Epithelial cell of esophagus (primary cell): ENCODE measurements around the gene CARD11.
A peak's percentile ranks its signal among the peaks of the same experiment; 100 is the strongest.

Experiments used
- DNase-seq: peaks from one replicate; pipeline ENCODE4 v3.0.0; 2010; ENCODE audit warnings: low read depth
- H3K4me3 ChIP-seq: 2 replicates; pipeline ENCODE4 v1.5.1; 2011; ENCODE audit warnings: mild to moderate bottlenecking, low read length, control low read depth
- TF ChIP-seq, protein P1 (sequence below): IDR thresholded peaks from 2 replicates; pipeline ENCODE4 v1.5.1; 2011; ENCODE audit warnings: low read depth, mild to moderate bottlenecking, low read length, control low read depth, inconsistent platforms; ENCODE audit not compliant: insufficient read depth; ENCODE audit errors: missing control alignments

CARD11 gene

DNA sequence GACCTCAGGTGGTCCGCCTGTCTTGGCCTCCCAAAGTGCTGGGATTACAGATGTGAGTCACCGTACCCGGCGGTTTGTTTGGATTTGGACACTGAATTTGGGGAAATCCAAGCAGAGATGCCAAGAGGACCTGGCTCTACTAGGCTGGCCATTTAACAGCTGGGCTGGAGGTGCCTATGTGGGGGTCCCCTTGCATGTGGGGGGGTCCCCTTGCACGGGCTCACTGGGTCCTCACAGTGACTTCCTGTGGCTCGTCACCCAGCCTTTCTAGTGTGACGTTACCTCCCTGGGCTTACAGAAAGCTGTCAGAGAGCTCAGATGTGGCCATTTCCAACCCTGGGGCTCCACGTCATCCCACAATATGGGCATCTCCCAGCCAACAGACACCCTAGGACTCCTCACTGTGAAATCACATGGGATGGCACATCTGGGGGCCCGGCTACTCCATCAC lies 150.2 kb downstream of the CARD11 start:
- TF ChIP-seq, protein P1, sequence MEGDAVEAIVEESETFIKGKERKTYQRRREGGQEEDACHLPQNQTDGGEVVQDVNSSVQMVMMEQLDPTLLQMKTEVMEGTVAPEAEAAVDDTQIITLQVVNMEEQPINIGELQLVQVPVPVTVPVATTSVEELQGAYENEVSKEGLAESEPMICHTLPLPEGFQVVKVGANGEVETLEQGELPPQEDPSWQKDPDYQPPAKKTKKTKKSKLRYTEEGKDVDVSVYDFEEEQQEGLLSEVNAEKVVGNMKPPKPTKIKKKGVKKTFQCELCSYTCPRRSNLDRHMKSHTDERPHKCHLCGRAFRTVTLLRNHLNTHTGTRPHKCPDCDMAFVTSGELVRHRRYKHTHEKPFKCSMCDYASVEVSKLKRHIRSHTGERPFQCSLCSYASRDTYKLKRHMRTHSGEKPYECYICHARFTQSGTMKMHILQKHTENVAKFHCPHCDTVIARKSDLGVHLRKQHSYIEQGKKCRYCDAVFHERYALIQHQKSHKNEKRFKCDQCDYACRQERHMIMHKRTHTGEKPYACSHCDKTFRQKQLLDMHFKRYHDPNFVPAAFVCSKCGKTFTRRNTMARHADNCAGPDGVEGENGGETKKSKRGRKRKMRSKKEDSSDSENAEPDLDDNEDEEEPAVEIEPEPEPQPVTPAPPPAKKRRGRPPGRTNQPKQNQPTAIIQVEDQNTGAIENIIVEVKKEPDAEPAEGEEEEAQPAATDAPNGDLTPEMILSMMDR: no peak
- H3K4me3 ChIP-seq: no peak overlapping the region
- DNase-seq: no peak

GRCh38 chr7:2892549-2892948 lies 151.1 kb downstream of the CARD11 start:
- DNase-seq: no peak
- no peak overlapping the region for H3K4me3 ChIP-seq
- TF ChIP-seq, protein P1: no peak

- no peak overlapping the region for H3K4me3 ChIP-seq
- TF ChIP-seq, protein P1: no peak
- DNase-seq: no peak
Observed at GRCh38 chr7:2887816-2888215, 155.9 kb downstream of the CARD11 start.

GRCh38 chr7:2886900-2887299 lies 156.8 kb downstream of the CARD11 start:
- H3K4me3 ChIP-seq: no peak overlapping the region
- TF ChIP-seq, protein P1: peak; percentile 95
- DNase-seq: peak; percentile 80

GRCh38 chr7:2886391-2886790 lies 157.3 kb downstream of the CARD11 start:
- no peak overlapping the region for H3K4me3 ChIP-seq
- DNase-seq: no peak
- TF ChIP-seq, protein P1: no peak

DNA sequence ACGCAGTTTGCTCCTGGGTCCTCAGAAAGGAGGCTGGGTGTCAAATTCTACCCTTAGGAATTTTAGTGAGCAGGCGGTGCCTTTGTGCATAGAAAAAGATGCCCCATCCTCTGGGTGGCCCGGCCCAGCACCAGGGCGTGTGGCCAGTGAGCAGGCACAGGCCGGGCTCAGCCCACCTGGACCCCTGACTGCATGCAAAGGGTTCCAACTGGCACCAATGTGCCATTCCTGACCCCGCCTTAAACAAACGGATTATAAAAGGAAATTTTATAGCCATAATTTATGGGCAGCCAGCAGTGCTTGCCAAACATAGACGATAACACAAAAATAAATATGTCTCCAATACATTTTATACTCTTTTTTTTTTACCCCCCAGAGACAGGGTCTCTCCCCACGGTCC lies 159.5 kb downstream of the CARD11 start:
- H3K4me3 ChIP-seq: no peak overlapping the region
- DNase-seq: no peak
- TF ChIP-seq, protein P1: no peak

DNA sequence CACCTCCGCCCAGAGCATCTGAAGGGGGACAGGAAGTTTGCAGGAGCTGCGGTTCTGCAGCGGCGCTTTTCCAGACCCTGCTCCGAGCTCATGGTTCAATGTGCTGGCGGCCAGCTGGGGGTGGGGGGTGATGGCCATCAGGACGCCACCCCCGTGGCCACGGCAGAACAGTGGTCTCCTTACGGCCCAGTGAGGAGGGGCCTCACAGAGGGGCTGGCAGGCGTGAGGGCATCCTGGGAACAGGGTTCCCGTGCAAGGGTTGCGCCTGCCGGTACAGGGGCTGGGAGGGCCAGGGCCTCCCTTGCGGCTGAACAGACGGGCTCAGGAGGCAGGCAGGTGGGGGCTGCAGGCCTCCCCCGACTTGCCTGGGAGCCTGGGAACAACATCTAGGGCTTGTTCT lies 160.6 kb downstream of the CARD11 start:
- TF ChIP-seq, protein P1: no peak
- no peak for DNase-seq
- H3K4me3 ChIP-seq: no peak overlapping the region
